ENCODE measurements around the gene SBK1.

SBK1 gene

DNA sequence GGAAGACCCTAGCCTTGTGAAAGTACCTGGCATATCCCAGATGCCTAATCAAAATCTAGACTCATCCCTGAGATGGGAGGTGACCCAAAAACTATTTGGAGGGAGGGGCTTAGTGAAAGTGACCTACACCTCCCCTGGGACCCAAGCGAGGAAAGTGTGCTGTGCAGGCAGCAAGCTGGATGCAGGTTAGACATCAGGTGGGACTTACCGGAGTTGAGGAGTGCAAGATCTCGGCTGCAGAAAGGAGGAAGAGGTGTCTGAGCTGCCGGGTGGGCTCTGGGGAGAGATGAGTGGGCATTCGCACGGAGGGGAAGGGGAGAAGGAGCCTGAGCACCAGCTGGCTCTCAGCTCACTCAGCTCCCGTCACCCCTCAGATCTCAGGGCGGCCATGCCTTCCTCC is 10.3 kb upstream of the SBK1 start:
- no peak for DNase-seq (ENCODE audit: low spot score)

DNA sequence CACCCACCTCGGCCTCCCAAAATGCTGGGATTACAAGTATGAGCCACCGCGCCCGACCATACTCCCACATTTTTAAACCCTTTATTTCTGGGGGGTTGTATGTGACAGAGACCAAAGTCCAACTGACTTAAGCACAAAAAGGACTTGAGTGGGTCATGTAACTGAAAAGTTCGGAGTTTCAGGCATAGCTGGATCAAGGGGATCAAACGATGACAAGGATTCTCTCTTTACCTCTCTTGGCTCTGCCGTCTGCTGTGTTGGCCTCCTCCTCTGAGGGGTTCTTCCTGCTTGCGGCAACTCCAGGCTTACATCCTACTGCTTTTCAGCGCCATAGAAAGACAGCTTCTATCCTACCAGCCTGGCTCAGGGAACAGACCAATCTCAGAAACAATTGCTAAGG is 9.2 kb upstream of the SBK1 start:
- DNase-seq (ENCODE audit: low spot score), result no peak

- no peak for DNase-seq (ENCODE audit: low spot score)
These were observed 8.3 kb upstream of the SBK1 start for GRCh38 chr16:28283798-28284577.

DNA sequence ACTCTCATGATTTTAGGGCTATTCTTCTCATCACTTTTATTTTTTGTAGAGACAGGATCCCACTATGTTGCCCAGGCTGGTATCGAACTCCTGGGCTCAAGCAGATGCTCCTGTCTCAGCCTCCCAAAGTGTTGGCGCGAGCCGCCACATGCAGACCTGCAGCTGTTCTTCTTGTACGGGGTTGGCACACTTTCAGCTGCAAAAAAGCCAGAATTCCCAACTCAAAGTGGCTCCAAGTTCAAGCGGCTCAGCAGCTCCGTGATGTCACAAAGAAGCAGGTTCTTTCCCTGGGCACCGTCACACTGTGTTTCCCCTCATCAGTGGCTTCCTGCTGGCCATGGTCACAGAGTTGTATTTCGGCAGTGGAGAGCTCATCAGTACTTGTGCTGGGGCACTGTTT is 6.7 kb upstream of the SBK1 start:
- no peak for DNase-seq (ENCODE audit: low spot score)

GRCh38 chr16:28288114-28288513 is 4.2 kb upstream of the SBK1 start:
- DNase-seq (ENCODE audit: low spot score), result no peak

GRCh38 chr16:28289048-28289447 is 3.3 kb upstream of the SBK1 start:
- no peak for DNase-seq (ENCODE audit: low spot score)

DNA sequence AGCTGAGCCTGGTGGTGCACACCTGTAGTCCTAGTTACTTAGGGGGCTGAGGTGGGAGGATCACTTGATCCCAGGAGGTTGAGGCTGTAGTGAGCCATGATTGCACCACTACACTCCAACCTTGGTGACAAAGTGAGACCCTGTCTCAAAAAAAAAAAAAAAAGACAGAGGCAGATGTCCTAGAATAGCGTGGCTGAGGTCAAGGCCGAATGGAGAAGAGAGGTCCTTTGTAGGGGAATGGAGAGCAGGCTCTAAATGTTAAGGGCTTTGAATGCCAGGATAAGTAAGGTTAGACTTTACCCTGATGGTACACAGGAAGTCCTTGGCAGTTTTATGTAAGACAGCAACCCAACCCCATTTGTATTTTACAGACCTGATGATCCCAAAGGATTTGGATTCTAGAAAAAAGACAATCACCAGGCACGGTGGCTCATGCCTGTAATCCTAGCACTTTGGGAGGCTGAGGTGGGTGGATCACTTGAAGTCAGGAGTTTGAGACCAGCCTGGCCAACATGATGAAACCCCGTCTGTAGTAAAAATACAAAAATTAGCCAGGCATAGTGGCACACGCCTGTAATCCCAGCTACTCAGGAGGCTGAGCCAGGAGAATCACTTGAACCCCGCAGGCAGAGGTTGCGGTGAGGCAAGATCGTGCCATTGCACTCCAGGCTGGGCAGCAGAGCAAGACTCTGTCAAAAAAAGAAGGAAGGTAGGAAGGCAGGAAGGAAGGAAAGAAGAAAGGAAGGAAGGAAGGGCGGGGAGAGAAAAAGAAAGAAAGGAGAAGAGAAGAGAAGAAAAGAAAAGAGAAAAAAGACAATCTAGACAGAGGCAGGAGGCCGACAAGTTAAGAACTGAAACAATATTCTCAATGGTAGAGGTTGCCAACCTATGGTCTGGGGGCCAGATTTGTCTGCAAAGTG is 2.1 kb upstream of the SBK1 start:
- no peak for DNase-seq (ENCODE audit: low spot score)

GRCh38 chr16:28290859-28291254 is 1.5 kb upstream of the SBK1 start:
- DNase-seq (ENCODE audit: low spot score), result no peak

DNA sequence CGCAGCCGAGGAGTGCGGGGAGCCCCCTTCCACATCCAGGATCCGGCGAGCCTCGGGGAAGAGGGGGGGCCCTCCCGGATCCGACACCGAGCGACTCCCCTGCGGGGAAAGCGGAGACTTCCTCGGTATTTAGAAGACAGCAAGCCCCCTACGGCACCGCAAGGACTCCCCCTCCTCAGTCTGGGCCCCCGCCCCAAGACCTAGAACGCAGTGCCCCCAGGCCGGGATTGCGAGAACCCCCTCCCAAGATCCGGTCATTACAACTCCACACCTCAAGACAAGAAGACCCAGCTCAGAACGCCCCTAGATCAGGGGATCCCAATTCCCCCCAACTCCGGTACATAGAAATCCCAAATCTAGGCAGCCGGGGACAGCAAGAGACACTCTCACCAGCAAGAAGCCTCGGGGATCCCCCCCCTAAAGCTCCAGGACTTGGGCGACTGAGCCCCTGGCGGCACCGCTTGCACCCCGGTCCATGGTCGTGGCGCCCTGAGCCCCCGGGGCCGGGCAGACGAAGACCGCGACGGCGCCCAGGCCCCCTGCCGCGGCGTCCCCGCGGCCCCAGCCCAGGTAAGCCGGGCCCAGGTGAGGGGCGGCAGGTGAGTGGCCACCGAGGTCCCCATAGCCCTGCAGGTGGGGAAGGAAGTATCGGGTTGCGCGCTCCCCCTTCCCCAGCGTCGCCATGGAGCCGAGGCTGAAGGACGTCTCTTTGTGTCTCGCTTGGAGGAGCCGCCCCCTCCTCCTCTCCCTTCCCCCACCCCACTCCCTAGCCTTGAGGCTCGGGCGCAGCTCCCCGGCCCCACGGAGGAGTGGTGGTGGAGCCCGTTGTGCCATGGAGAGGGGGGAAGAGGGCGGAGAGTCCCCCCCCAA is 641 bp downstream of the SBK1 start:
- DNase-seq (ENCODE audit: low spot score), result peak; percentile 15

DNA sequence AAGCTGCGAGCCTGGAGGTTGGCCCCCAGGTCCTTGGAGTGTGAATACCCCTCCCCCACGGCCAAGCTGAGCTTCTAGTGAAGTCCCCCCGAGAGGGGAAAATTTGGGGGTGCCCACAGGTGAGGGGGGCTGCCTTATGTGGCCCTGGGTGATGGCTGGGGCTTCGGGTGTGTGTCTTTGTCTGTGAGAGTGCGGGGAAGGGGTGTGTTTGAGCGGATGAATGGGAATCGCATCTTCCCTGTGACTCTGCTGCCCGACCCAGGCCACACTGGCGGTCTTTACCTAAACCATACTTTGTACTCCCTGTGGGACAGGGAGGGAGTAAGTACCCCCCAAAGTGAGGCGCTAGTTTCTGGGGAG is 1.3 kb downstream of the SBK1 start:
- DNase-seq (ENCODE audit: low spot score), result no peak

- DNase-seq (ENCODE audit: low spot score), result no peak
These were observed 1.9 kb downstream of the SBK1 start for GRCh38 chr16:28294201-28294600.

DNA sequence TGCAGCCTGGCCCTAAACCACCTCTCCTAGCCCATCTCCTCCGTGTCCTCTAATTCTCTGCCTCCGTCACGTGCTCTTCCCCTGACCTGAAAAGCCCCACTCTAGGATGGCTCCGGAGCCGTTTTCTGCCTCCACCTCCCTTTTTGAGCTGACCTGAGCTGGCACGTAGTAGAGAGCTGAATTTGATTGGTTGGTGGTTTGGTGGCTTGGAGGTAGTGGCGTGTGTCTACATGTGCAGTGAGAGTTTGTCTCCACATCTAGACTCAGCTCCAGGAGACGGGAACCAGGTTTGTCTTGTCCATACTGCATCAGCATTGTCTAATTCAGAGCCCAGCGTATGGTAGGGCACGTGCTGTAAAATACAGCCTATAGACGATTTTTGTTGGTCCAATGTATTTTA is 3.0 kb downstream of the SBK1 start:
- DNase-seq (ENCODE audit: low spot score), result no peak

DNA sequence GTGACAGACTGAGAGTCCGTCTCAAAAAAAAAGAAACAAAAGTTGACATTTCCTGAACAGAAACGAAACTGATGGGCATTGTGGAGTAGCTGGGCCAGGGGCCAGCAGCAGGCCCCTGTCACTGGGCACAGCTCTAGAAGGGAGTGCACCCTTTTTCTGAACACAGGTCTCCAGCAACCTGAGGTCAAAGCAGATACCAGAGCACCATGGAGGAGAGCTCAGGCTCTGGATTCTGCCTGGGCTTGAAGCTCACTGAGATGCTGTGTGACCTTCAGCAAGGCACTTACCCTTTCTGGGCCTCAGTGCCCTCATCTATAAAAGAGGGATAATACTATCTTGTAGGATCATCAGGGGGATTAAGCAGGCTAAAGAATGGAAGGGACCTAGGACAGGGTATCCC is 5.0 kb downstream of the SBK1 start:
- DNase-seq (ENCODE audit: low spot score), result no peak

GRCh38 chr16:28297784-28298510 is 5.6 kb downstream of the SBK1 start:
- DNase-seq (ENCODE audit: low spot score), result no peak

DNA sequence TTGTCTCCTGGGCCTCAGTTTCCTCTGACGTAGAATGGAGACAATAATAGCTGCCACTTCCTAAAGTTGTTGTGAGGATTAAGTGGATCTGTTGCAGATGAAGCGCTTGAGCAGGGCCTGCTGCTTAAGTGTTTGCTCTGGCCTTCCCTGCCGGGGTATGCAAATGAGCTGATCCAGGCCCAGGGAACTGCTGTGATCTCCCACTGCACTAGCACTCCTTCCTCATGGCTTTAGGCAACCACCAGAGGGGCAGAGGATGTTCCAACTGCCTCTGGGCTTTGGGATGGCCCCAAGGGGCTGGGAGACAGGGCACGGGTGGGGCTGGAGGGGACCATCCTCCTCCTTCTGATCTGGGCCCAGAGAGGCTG is 6.2 kb downstream of the SBK1 start:
- no peak for DNase-seq (ENCODE audit: low spot score)

GRCh38 chr16:28300327-28300726 is 8.0 kb downstream of the SBK1 start:
- no peak for DNase-seq (ENCODE audit: low spot score)

DNA sequence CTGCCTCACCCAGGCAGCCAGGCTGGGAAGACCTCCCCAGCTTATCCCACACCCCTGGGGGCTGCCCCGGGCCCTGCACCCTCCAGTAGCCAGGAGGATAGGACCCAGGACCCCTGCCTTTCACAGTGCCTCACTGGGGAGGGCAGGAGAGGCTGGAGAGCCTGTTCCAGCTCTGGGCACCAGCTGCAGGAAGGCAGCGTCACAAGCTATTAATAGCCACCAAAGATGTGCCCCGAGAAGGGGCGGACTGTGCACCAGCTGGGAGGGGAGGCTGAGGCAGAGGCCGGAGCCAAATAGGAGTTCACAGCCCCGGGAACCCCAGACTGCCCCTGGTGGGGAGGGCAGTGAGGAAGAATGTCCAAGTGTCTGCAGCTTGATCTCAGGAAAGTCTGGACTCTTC is 8.8 kb downstream of the SBK1 start:
- DNase-seq (ENCODE audit: low spot score), result no peak

GRCh38 chr16:28301620-28302019 is 9.3 kb downstream of the SBK1 start:
- DNase-seq (ENCODE audit: low spot score), result no peak

GRCh38 chr16:28303132-28303531 is 10.8 kb downstream of the SBK1 start:
- DNase-seq (ENCODE audit: low spot score), result no peak

- no peak for DNase-seq (ENCODE audit: low spot score)
These were observed 11.9 kb downstream of the SBK1 start for GRCh38 chr16:28304214-28304613.

DNA sequence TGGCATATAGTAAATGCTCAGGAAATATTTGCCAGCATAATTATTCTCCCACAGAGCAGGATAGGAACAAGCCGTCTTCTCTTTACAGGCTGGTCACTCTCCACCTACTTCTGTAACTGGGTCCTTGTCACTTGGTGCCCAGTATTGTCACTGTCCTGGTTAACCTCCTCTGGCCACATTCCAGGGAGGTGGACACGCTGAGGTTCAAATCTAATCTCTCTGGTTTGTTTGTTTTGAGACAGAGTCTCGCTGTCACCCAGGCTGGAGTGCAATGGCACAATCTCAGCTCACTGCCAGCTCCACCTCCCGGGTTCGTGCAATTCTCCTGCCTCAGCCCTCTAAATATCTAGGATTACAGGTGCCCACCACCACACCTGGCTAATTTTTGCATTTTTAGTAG is 15.6 kb downstream of the SBK1 start:
- DNase-seq (ENCODE audit: low spot score), result no peak
